ENCODE results near the gene IL18RAP.

GRCh38 chr2:102433973-102434654 is 11.2 kb downstream of the IL18RAP start:
- TF ChIP-seq CTCF (IDR thresholded peaks at IDR 0.05) (no peak), TEAD1 (CRISPR knock-in tag; IDR thresholded peaks at IDR 0.05) (no peak), ATF3 (CRISPR knock-in tag; conservative IDR thresholded peaks at IDR 0.05) (no peak), ZNF219 (CRISPR knock-in tag; IDR thresholded peaks at IDR 0.05; ENCODE audit: borderline replicate concordance) (no peak), ZNF281 (CRISPR knock-in tag; IDR thresholded peaks at IDR 0.05) (no peak), MAX (CRISPR knock-in tag; IDR thresholded peaks at IDR 0.05) (no peak), IRF2 (CRISPR knock-in tag; IDR thresholded peaks at IDR 0.05; ENCODE audit: borderline replicate concordance, low read depth) (no peak), TEAD4 (CRISPR knock-in tag; IDR thresholded peaks at IDR 0.05) (no peak), SMAD3 (CRISPR knock-in tag; IDR thresholded peaks at IDR 0.05; ENCODE audit: borderline replicate concordance) (no peak), E2F4 (CRISPR knock-in tag; IDR thresholded peaks at IDR 0.05; ENCODE audit: borderline replicate concordance, low read depth) (no peak), ZNF512 (CRISPR knock-in tag; IDR thresholded peaks at IDR 0.05; ENCODE audit: borderline replicate concordance) (no peak), ATF2 (CRISPR knock-in tag; IDR thresholded peaks at IDR 0.05; ENCODE audit: borderline replicate concordance, low read depth) (no peak)

Data from WTC11 (cell line).